Measurements from ENCODE around the gene DDX10.

DDX10 gene

DNA sequence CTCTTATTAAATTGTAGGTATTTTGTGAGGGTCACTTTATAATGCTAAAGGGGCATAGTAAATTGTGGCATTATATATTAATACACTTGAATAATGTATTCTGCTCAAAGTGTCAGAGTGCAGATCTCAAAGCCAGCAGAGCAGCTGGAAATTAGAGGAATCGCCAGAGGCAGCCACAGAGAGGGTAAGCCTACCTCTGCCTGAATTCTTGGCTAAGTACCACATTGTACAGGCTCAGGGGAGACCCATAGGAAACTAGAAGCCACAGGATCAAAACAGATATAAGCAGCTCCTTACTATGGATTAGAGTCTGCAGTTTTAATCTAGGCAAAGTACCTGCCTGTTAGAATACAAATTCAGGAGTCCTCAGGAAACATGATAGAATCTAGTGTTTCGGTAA is 249.3 kb downstream of the DDX10 start:
- no peak for DNase-seq

DNA sequence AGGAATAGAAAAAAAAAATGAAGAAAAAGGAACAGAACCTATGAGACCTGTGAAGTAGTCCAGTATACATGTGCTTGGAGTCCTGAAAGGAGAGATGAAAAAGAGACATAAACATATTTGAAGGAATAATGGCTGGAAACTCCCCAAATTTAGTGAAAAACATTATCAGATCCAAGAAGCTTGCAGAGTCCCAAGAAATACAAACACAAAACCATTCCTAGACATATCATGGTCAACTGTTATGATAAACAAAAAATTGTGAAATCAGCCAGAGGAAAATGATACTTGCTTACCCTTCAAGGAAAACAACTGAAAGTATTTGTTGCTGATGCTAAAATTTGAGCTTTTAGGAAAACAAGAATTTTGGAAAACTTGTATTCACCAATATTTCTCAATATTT is 250.1 kb downstream of the DDX10 start:
- DNase-seq, result no peak

DNA sequence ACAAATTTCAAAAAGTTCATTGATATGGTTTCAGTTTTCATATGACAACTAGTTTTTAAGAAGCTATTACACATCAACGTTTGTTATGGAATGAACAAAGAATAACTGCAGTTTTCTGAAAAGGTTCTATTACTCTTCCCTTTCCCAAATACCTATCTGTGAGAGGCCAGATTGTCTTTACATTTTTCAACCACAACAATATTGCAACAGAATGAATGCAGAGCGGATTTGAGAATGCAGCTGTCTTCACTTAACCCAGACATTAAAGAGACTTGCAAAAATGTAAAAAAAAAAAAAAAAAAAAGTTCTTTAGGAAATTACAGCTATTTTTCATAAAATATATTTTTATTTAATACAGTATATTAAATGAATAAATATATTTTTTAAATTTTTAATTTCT is 250.8 kb downstream of the DDX10 start:
- no peak for DNase-seq

DNA sequence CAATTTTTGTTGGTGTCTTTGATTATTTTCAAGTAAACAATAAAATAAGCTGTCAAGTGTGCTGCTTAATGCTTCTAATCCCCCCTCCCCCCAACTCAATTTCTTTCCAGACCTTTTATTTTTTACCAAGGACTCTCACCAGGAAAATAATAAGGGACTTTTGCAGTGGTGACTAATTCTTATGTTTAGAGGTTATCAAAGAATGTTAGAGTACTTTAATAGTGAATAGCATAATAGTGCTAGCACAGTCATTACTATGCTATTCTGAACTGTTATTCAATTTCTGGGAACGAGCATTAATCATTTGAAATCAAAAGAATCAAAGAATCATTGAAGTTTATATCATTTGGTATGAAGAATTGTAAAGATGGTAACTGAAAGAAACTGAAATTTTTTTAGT is 251.4 kb downstream of the DDX10 start:
- DNase-seq, result no peak

DNA sequence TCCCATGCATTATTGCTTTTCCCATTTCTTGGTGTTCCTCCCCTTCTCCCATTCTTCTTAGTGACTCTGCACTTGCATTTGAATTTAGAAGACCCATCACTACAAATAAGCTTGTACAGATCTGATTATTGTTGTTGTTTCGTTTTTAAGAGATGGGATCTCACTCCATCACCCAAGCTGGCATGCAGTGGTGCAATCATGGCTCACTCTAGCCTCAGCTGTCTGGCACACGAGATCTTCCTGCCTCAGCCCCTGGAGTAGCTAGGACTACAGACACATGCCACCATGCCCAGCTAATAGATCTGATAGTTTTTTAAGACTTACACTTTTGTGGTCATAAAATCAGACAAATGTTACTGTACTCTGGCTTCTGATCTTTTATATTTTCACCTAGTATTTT is 252.1 kb downstream of the DDX10 start:
- DNase-seq, result no peak

DNA sequence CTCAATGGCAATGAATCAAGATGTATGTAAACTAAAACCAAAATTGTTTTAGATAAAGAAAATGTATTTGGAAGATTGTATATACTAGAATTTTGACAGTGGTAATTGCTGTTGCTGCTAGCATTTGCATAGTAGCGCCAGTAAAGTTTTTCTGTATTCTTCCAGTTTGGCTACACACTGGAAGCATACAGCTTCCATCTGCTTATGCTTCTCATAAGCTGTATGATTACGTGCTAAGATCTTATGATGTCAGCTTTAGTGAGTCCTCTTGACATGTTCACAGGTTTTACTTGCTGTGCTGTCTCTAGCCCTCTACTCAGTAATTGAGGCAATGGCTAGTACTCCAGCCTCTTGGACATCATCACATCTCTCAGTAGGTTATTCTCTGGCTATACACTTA is 256.3 kb downstream of the DDX10 start:
- no peak for DNase-seq

DNA sequence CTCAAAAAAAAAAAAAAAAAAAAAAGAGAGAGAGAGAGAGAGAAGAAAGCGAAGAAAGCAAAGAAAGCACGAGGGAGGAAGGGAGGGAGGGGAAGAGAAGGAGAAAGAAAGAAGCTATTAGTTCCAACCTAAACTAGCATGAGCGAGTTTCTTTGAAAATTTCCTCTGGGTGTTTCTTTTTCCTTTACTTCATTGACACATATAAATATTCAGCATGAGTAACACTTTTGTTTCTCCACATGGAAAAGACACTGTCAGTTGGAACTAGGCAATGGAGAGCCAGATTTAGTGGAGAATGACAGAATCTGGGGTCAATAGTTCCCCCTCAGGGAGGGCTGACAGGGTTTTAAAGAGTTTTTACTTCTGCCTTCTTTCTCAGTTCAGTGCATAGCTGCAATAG is 257.4 kb downstream of the DDX10 start:
- DNase-seq, result no peak

DNA sequence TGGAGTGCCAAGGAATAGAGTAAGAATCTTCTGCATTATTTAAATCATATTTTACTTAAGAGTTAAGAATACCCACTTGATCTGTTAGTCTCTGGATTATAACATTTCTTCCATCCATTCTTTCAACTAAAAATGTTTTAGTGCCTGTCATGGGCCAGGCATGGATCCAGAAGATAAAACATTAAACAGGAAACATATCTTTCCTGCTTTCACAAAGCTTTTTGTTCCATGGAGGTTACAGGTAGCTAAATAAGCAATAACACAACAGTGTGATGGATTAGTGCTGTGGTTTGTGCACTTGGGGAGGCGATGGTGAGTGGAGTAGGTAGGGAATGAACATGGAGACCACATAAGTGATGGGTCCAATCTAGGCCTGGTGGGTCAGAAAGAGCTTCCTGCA is 258.5 kb downstream of the DDX10 start:
- no peak for DNase-seq

DNA sequence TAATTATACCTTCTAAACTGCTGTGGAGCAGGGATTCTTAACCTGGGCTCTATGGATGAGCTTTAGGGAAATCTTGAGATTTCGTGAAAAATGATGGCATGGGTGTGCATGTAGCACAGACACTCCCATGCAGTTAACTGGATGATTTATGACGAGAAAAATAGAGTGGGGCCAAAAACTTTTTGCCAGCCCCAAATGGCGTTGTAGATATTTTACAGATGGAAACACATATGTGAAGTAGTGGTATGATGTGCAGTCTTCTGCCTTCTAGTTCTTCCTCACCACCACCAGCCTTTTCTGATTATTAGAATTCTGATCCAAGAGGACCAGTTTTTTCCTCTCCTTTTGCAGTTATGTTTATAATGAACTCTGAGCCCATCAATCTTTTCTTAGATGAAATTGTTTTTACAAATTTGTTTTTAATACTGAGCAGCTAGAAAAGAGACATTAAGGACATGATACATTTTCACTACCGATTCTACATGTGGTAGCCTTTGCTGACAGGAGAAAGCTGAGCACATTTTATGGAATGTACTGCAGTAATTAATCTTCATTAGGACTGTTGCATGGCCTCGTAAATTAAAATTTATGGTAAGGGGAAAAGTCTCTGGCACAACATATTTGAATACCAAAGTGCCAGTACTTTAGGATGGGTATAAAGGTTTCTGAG is 261.4 kb downstream of the DDX10 start:
- no peak for DNase-seq

DNA sequence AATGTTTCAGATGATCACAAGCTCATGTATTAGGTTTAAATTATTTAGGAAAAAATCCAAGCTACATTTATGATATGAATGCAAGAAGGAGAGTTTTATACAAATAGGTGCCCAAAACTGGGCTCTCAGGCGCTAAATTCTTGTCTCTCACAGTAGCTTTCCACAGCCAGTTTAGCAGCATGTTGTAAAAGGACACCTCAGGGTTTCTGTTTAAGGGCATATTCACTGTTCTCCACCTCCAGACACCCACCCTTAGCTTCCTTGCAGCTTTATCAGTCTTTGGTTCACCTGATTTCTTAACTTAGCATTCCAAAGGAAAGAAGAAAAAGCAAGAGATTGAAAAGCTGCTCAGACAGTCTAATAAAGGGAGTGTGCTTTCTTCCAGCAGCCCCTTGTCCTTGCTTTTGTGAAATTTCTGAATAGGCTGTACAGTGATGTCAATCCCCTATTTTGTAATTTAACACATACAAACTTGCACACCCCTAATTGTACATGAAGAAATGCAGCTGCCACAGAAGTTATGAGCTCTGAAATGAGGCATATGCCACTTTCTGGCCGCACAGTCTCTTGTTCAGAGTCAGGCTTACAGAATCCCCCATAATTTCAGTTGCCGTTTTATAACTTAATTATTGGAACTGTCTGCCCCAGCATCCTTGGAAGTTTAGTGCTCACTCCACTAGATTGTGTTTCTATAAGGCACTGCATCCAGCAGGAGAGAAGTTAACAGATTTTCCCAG is 262.1 kb downstream of the DDX10 start:
- DNase-seq, result no peak

DNA sequence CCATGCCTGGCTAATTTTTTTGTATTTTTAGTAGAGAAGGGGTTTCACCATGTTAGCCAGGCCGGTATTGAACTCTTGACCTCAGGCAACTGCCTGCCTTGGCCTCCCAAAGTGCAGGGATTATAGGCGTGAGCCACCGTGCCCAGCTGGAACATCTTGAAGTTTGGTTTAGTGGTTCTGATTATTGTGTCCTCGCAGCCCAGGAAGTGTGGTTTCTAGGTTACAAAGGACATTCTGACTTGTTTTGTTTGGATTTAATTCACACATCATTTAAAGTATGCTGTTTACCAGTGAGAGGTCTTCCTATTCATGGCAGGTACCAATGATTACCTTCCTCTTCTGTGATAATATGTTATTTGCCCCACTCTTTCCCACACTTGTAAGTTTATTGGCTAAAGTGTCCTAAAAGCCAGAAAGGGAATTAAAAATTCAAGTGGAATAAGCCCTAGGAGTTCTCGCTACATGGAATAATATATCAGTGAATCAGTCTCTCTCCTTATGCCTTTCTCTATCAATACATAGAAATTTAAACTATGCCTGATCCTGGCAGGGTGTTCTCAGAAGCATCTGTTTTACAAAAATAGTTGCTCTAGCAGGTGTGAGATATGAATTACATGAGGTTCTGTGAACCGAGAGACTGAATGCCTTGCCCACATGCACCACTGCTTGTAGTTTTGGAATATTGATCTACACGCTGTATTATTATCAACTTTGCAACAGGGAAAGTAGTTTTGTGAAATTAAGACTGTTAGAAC is 263.1 kb downstream of the DDX10 start:
- DNase-seq, result no peak

DNA sequence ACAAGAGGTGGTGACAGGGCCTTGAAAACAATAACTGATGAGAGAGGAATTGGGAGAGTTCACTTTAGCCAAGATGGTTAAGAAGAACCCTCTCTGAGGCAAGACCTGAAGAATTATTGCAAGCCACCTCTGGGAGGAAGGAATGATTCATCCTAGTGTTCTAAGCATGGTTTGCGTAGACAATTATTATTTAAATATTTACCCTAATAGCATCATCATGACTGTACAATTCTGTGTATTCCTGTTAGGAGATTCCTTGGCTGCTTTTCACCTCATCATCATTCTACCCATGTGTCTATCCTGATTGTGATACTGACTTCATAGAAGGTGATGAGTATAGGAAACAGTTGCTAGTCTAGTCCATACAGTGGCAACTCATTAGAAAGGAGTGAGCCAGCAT is 264.4 kb downstream of the DDX10 start:
- DNase-seq, result no peak

DNA sequence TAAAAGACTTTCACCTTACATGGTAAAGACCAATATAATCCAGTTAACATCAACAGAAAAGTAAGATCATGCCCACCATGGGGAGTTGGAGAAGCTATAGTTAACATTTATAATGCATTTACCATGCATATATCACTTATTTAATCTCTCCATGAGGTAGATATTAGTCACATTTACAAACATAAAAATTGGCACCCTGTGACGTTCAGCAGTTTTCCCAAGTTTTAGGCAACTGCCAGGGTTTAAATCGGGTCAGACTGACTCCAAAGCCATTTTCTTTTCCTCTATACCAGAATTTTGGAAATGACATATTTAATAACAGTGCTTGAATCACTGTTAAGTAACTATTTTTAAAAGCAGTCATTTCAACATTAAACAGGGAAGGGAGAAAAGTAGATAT is 266.3 kb downstream of the DDX10 start:
- DNase-seq, result no peak

DNA sequence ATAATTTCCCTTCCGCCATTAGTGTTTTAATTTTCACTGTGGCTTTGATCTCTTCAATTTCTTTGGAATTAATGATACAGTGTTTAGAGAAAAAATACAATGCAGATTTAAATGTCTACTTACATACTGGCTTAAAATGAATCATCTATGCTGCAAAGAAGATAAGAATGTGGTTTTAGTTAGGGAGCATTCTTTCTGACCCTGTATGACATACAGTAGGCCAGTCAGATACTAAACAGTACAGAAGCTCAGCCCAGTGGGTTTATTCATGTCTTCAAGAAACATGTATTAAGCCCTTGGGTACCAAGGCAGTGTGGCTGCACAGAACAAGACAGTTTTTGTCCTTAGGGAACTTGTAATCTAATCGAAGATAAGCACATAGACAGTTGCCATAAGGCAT is 268.8 kb downstream of the DDX10 start:
- no peak for DNase-seq

DNA sequence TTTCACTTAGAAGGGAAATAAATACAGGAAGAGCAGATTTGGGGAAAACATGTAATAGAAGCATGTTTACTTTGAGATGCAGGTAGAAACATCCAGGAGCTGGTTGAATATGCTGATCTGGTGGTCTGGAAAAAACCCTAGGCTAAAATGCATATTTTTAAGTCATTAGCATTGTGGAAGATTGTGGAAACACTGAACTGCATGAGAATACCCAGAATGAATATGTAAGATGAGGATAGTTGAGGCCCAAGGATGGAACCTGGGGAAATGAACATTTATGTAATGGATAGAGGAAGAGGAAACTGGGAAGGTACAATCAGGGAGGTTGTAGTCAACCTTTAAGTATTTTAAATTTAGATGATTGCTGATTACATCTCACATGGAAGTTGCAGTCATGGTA is 269.4 kb downstream of the DDX10 start:
- no peak for DNase-seq

DNA sequence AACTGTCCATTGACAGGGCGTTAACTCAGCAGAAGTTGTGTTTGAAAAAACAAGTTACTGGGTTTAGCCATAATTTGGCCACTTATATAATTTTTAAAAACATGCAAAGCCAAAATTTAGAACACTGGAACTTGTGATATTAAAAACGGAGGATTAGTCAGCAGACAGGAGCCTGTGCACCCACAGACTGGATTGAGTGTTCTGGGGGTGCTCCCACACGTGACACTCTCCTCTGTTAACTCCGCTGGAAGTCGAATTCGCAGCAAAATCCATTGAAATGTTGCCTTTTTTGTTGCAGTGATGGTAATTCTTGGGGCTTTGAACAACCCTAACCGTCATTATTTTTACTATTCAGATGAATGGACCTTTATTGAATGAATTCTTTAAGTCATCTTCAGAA is 269.8 kb downstream of the DDX10 start:
- DNase-seq, result no peak

DNA sequence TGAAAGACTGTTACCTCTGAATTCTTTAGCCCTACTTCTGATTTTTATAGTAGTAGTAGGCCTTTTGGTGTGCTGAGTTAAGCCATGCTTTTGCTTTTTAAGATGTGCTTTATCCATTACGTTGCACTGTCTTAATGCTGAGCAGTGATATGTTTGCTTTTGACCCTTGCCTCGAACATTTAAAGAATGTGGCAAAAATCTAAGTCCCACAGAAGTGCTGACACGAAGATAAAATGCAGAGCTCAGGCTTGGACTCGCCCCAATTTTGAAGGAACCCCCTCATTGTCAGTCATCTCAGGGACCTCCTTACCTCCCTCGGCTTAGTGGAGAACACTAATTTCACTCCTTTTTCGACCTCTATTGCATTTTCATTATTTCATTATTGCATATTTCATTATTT is 272.9 kb downstream of the DDX10 start:
- no peak for DNase-seq

DNA sequence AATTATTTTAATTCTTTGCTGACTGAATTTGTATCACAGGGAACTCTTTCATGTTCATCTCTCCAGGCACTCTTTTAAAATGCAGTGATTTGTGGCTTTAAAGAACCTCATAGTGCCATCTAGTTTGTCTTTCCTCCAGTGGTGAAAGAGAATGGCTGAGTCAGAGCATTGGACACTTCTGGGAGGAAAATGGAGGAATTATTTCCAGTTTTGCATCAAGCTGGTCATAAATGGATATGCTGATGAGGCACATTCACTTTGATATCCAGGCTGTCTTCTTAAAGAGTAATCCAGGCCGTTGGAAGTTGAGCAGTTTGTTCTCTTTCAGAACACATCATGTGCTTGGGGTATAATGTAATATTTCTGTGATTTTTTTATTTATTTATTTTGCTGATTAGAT is 273.7 kb downstream of the DDX10 start:
- no peak for DNase-seq

DNA sequence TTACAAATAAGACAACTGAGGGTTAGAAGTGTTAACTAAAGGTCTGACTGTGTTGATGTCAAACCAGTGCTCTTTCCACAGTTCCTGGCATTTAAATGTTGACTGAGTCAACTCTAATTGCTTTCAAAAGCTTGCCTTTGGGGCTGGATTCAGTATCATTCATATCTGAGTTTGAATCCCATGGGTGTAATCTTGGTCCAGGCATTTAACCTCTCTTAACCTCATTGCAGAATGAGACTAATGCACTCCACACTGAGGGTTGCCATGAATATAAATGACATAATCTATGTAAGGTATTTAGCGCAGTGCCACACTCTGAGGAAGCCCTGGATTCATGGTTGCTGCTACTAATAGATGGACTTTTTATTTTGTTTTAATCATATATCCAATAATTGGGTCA is 274.3 kb downstream of the DDX10 start:
- no peak for DNase-seq

DNA sequence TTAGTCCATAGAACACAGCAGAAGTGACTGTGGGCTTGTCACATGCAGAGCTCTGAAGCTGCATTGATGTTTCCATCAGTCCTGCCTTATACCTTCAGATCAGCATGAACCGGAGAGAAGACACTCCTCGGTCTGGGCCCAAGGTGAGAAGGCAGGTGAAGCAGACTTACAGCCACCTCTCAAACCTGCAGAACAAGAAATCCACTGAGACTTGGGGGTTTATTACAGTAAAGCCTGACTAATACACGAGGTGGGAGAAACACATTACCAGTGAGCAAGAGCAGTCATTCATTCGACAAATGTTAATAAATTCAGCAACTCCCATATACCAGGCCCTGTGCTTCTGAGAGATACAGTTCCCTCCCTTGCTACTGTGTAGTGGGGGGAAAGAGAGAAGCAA is 279.0 kb downstream of the DDX10 start:
- no peak for DNase-seq

DNA sequence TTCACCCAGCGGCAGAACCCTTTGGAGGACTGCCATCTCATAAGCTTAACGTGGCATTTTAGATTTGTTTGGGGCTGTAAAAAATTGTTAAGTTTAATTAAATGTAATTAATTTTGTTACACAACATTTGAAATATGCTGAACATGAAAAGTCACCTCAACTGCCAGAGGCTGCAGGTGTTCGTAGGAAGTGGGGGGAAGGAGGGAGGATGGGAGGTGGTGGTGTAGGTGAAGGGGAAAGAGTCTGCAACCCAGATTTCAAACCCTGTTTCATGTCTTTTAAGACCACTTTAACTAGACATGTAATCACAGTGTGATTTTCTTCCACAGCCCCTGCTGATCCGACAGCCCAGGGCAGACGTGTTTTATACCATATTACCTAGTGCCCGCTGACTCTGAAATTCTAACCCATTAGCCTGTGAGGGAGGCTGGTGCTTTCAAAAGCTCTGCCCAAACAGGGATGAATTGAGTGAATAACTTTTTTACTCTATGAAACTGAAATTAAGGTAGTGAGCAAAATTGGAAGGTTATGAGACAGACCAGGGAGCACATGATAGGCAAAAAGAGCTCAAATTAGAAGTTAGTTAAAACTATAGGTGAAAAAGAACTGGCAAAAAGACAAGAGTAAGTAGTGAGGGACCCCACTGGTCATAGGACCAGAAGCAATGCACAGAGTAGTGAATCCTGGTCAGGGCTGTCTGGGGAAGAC is 279.8 kb downstream of the DDX10 start:
- DNase-seq, result no peak

DNA sequence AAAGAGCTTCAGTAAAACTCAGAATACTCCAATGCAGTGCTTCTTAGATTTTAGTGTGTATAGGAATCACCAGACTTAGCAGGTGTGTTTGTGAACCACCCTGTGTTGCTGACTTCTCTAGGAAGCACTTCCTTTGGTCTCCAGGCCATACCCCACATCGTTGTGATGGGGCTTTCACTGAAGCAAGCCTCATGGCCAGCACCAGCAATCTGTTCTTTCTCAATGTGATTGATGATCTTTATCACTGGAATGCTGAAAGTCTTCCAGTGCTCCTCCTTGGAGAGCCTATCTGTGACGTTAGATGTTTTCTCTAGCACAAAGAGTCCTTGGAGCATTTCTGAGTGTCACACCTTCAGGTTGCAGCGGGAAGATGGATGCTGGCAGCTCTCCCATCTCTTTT is 280.5 kb downstream of the DDX10 start:
- no peak for DNase-seq
